ENCODE measurements around the gene RHOF.
"Not testable (repeated sequence)": the region's sequence is repeated elsewhere in the genome, so short reads cannot be mapped to it uniquely, and the experiment has no call there.

The RHOF gene

DNA sequence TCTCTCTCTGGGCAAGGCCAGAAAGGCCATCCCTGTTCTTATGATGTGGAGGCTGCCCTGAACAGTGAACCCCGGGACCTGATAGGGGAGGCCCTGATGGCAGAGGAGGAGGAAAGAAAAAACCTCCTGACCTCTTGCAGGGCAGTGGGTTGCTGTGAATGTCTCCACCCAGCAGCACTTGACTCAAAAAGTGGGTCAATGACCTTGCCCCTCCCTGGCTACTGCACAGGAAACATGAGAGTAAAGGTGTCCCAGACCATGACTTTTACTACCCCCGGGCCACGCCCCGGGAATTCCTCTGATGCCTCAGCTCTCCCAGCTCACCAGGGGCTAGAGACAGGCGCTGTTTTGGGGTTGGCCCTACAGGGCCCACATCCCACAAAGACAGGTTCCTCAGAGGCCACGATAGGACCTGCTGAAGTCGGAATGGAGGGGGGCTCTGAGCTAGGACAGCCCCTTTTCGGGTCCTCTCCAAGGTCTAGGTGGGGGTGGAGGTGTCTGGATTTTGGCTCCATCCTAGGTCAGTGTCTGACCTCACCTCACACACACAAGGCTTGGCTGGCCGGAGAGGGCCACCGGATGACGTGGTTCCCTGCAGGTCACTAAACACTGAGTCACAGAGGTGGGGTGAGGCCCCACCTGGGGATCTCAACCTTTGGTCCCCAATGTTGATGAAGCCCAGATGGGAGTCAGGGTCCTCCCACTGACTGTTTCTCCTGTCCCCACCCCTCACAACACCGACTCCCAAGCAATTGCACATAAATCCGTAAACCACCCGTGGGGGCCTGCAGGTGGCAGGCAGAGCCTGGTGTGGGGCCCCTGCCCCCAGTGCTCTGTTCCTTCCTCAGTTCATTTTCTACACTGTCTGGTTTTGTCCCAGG lies 1.6 kb downstream of the RHOF start:
- DNase-seq, result no peak

DNA sequence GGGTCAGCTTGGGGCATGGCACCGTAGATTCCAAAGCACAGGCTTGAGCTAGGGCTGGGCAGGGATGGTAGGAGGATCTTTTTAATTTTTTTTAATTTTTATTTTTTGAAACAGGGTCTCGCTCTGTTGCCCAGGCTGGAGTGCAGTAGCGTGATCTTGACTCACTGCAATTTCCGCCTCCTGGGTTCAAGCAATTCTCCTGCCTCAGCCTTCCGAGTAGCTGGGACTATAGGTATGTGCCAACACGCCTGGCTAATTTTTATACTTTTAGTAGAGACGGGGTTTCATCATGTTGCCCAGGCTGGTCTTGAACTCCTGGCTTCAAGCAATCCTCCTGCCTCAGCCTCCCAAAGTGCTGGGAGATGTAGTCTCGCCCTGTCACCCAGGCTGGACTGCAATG lies 2.7 kb downstream of the RHOF start:
- not testable (repeated sequence) for DNase-seq

DNA sequence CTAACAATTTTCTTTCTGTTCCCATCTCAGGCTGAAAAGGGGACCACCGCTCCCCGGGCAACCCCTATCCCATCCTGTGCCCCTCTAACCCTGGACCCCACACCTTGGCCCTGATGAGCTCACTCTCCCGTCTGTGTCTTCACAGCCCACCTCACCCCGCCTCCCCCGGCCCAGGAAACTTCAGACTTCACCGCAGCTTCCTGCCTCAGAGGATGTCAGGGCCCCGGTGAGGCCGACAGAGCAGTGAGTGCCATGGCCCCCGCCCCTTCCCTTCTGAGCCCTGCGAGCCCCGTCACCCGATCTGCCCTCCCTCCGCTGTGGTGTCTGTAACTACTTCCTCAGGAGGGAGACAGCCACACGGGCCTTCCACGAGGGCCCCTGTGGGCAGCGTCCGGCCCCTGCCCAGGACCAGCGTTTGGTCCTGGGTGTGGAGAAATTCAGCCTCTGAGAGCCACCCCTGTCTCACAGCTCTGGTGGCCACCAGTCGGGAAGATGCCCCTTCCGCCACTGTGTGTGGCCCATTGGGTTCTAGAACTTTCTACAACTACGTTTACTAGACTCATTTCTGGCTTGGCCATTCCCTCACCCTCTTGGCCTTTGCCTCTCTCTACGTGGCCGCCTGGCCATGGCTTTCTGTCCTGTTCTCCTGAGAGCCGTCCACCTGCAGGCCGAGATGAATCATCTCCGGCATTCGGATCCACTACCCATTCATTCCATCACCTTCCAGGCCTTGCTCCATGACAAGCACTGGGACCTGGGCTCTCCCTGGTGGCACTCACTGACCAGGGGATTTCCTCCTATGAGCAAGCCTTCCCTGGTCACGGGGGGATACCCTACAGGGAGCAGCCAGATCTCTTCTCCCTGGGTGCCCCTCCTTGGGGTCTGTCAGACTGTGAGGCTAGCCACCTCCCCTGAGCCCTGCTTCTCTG lies 3.4 kb downstream of the RHOF start:
- no peak for DNase-seq

DNA sequence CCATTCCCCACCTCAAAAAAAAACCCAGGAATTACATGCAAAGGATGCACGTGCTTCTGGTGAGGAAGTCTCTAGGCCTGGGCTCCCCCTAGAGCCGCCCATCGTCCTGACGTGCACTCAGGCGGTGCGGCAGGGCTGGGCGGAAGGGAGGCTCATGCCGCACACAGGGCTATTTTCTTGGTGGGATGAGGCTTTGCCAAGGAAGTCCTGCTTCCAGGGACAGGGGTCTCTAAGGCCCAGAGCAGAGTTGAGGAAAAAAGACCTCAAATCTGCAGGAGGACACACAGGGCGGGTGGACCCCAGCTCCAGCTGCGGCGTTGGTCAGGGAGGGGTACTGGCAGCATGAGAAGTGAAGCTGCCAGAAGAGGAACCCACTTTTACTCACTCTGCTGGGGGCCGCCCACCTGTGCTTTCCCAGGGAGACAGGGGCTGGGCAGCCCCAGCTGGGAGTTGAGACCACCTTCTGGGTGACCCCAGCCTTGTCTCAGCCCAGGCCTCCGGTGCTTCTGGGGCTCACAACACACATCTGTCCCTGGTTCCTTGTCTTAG lies 4.2 kb downstream of the RHOF start:
- no peak for DNase-seq

DNA sequence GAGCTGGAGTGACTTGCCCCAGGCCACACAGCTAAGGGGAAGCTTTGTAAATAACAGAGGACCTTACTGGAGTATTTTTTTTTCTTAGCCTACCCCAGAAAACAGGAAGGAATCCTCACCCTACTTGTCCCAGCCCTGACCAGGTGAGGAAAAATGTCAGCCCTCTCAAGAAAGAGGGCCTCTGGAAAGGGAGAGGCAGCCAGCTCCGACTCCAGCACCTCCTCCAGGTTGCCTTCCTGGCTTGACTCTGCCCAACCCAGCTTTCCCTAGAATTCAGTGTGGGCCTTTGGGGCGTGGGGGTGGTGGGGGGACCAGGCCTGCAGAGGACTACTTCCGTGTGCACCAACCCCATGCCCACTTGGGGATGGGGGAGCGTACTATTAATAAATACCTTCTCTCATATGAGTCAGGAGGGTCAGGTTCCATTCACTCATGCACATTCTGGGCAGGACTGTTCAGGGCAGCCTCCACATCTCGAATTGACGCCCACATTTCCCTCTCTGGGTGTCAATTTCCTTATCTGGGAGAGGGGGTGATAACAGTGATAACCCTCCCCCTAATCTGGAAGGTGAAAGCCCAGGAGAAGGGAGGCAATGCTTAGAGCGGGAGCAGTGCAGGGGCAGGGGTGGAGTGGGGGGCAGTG lies 5.2 kb downstream of the RHOF start:
- no peak for DNase-seq

DNA sequence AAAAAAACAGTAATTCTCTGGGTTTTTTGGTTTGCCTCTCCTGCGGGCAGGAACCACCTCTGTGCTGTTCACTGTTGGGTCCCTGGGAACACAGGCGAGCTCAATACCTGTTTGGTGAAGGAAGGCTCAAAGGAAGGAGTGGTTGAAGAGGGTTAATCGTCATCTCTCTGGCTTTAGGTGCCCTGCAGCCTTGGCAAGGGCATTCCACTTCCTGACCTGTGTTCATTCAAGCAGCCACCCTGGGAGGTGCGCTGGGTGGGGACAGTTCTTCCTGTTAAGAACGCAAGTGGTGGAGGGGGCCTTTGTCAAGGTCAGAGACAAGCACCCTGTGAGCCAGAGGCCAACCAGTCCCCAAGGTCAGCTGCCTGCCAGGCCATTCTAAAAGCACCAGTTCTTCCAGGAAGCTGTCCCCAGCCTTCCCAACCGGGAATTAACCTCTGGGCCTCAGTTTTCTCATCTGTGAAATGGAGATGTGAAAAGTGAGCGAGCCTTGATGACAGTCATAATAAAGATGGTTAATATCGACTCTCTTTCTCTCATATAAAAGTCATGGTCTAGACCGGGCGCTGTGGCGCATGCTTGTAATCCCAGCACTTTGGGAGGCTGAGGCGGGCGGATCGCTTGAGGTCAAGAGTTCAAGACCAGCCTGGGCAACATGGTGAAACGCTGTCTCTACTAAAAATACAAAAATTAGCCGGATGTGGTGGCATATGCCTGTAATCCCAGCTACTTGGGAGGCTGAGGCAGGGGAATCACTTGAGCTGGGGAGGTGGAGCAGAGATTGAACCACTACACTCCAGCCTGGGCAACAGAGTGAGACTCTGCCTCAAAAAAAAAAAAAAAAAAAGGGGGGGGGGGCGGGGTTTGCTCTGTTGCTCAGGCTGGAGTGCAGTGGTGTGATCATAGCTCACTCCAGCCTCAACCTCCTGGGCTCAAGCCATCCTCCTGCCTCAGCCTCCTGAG lies 6.1 kb downstream of the RHOF start:
- DNase-seq, result no peak

DNA sequence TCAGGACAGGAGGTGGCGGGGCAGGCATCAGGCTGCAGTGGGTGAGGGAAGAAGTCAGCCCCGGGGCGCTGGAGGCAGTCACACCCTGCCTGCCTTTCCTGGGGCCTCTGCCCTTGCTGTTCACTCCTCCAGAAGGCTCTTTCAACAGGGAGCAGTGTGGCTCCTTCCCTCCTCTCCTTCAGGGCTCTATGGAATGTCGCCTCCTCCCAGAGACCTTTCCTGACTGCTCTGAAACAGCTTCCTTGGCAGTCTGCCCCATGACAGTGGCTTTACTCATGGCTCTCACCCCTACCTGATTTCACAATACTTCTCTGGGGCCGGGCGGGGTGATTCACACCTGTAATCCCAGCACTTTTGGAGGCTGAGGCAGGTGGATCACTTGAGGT lies 7.1 kb downstream of the RHOF start:
- DNase-seq, result peak; percentile 37

DNA sequence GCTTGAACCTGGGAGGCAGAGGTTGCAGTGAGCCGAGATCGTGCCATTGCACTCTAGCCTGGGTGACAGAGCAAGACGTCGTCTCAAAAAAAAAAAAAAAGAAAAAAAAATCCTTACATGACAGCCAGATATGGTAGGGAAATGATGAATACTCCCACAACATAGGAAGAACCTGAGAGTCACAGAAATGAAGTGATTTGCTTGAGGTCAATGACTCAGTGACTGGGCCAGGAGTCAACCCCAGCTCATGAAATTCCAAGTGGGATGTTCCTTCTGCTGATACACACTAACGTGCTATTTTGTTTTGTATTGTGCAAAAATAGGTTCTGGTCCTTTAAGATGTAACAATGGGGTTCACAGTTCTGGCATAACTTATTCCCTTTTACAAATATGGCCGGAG lies 9.0 kb downstream of the RHOF start:
- no peak for DNase-seq

DNA sequence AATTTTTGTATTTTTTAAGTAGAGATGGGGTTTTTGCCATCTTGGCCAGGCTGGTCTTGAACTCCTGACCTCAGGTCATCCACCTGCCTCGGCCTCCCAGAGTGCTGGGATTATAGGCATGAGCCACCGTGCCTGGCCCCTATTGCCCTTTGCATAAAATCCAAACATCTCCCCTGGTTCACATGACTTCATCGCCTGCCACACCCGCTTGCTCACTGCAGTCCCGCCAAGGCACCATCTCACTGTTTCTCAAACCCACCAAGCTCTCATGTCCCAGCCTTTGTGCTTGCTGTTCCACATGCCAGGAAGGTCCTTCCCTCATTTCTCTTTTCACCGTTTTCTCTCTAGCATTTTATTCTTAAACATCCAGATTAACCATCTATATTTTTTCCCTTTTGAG lies 9.7 kb downstream of the RHOF start:
- no peak for DNase-seq

DNA sequence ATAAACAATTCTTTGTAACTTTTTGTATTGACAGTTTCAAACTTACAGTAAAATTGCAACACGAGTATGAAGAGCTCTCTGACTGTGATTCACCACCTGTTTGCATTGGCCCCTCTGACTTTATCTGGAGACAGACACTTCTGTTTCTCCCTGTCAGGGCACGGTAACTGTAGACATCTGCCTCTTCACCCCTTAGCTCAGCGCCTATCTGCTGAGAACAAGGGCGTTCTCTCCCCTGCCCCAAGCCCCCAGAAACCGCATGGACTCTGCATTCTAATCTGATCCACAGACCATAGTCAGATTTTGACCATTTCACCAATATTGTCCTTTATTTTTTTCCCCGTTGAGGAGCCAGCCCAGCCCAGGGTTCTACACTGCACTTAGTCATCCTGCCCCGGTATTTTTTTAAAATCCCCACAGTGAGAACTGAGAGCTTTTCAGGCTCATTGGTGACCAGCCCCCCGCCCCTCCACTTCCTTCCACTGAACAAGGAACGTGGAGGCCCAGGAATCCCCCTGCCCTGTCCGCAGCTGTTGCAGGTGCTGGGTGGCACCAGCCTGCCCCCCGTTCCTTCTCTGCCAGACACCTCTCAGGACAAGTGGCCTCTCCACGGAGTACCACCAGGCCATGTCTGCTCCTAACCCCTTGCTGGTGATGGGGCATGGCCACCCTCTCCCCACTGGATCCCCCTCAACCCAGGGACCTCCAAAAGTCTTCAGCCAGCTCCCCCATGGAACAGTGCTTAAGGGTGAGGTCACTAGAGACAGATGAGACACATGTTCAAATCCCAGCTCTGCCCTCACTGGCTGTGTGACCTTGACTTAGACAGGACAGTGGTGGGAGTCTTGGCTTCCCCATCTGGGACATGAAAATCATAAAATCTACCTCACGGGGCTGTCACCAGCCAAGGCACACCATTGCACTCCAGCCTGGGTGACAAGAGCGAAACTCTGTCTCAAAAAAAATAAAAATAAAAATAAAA lies 11.2 kb downstream of the RHOF start:
- DNase-seq, result peak; percentile 69

DNA sequence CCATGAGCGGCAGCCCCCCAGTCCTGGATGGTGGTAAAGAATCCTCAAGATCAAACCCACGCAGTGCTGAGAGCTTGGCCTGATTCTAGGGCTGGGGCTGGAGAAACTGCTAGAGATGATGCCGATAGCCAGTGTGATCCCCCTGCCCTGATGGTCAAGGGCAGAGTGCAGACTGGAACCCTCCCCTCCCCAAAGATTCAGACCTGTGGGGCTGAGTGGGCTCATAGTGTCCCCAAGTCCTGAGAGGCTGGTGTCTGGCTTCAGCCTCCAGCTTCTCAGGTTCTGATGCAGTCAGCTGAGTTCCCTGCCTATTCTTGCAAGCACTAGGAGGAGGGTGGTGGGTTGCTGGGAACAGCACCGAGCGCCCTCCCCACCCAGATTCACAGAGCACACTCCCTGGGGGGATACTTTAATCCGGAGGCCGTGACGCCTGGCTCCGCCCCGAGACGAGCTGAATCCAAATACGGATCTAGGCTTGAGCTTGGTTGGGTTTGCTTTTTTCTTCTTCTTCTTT lies 11.9 kb downstream of the RHOF start:
- DNase-seq, result peak; percentile 69

DNA sequence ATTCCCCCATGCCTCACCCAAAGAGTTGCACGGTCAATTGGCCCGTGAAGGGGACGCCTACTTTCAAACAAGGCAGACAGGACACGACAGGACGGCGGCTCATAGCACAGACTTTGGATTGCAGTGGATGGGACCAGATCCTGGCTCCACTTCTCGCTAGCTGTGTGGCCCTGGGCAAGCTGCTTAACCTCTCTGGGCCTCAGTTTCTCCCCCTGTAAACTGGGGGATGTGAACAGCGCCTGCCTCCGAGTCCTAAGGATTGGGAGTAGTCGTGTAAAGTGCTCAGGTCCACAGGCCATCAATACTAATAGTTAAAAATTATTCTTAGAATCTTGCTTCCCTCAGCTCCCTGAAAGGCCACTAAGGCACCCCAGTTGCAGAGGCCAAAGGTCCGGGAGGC lies 13.1 kb downstream of the RHOF start:
- DNase-seq, result no peak

DNA sequence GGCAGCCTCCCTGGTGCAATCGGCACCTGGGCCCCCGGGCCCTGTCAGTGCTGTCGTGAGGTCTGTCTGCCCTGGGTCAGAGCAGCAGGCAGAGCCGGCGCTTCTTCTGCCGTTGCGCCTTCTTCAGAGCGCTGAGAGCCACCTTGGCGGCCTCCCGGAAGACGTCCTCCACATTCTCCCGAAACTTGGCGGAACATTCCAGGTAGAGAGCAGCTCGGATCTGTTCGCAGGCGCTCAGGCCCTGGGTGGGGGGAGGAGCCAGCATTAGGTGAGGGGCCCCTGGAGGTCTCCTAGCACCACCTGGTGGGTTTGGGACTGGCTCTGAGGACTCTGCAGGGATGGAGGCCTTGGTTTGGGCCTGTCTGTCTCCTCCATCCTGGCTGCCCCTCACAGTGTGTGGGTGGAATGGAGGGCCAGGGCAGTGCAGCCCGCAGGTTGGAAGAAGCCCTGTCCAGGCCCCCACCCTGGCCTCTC lies 14.0 kb downstream of the RHOF start:
- DNase-seq, result no peak

DNA sequence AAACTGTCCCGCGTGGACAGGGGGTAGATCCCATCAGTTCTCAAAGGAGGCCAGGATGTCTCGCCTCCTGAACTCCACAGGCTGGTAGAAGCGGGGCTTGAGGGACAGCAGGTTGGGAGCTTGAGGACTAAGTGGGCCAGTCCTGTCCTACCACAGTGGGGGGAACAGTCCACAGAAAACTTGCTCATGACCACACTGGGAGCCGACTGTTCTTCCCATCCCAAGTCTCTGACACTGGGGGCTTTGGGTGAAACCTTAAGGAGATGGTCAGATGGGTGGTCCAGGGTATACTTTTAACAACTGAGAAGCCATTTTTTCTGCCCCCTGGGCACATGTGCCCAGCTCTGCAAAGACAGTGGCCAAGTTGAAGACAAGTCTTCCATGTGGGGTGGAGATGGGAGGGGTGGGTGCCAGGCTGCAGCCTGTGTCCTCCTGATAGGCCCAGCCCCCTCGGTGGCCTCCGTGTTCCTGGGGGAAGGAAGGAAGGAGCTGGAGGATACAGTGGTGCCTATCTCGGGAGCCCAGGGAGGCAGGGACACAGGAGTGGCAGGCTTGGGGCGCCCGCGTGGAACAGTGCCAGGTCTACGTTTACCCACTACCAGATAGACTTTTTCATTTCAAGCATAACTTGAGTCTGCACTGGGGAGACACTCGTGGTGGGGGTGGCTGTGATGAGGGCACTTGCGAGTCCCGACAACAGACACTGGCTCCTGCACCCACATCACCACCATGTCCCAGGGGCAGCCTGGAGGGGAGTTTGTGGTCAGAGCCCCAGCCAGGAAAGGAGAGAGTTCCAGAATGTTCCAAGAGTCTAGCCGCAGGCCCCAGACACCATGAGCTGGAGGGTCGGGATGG lies 14.7 kb downstream of the RHOF start:
- no peak for DNase-seq

DNA sequence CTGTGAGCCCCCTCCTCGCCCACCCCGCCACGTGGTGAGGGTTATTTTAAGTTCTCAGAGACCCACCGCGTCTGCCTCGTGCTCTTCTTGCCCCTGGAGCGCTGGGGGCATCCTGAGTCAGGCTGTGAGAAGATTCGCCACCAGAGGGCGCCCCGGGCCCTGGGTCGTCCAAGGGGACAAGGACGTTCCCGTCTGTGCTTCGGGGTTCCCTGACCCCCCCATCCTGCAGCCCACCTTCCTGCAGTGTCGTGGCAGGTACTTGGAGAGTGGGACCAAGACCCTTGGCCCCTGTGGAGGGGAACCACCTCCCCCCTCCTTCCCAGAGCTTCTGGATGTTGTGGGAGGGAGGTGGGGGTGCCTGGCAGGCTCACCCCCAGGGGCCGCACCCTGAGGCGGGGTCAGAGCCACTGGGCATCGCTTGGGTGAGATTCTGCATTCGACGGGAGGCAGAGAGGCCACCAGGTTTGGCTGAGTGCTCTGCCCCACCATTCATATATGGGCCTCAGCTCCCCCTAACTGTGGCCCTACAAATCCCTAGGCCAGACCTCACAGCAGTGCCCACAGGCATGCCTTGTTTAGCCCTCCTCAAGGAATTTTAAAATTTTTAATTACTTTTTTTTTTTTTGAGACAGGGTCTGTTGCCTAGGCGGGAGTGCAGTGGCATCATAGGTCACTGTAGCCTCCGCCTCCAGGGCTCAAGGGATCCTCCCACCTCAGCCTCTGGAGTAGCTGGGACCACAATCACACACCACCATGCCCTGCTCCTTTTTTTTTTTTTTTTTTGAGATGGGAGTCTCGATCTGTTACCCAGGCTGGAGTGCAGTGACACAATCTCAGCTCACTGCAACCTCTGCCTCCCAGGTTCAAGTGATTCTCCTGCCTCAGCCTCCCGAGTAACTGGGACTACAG lies 17.0 kb downstream of the RHOF start:
- DNase-seq, result no peak

DNA sequence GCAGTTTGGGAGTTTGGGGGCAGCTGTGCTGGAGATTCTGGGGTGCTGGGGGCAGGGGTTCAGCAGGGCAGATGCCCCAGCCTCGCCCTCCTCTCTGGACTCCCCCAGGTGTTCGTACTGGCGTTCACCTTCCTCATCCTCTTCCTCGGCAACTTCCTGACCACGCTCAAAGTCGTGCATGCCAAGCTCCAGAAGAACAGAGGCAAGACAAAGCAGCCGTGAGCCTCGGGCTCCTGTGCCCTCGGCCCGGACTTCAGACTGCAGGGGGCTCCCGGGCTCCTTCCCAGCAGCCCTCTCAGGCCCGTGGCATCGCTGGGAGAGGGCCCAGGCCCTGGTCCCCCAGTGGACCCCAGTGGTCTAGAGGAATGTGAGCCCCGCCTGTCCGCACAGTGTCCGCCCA lies 18.0 kb downstream of the RHOF start:
- no peak for DNase-seq

DNA sequence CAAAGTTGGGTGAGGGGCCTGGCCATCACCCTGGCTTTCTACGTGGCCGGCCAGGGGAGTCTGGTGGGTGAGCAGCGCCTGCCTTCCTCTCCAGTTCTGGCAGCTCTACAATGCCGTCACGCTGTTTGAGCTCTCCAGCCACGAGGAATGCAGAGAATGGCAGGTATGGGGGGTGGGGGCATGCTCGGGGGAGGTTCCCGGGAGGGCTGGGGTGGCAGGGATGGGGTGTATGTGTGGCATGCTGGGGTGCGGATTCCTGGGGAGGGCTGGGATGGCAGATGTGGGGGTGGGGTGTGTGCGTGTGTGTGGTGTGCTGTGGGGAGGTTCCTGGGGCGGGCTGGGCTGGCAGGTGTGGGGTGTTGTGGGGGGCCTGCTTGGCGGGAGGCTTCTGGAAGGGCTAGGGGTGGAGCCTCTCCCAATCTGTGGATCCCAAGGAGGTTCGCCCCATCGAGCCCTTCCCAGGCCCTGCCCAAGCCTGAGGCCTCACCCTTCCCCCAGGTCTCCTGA lies 18.5 kb downstream of the RHOF start:
- no peak for DNase-seq

All from NCI-H2171 treated with DMSO at 0.1 percent for 48 hours (cell line).